ENCODE results near the gene CSMD2.

CSMD2 gene

GRCh38 chr1:33965086-33965485 lies 199.9 kb downstream of the CSMD2 start:
- Histone ChIP-seq H3K27ac (no peak overlapping the region), H3K4me3 (no peak overlapping the region)
- DNase-seq (ENCODE audit: low spot score), result no peak
- TF ChIP-seq CTCF (IDR thresholded peaks at IDR 0.05), result no peak

- no peak overlapping the region for H3K4me3 ChIP-seq
- TF ChIP-seq CTCF (IDR thresholded peaks at IDR 0.05), result no peak
- H3K27ac ChIP-seq, result no peak overlapping the region
- DNase-seq (ENCODE audit: low spot score), result no peak
Observed at GRCh38 chr1:33962061-33962460, 203.0 kb downstream of the CSMD2 start.

GRCh38 chr1:33960188-33960895 lies 204.7 kb downstream of the CSMD2 start:
- TF ChIP-seq CTCF (IDR thresholded peaks at IDR 0.05), result no peak
- no peak overlapping the region for H3K4me3 ChIP-seq
- DNase-seq (ENCODE audit: low spot score), result no peak
- no peak overlapping the region for H3K27ac ChIP-seq

GRCh38 chr1:33957854-33958253 lies 207.2 kb downstream of the CSMD2 start:
- TF ChIP-seq CTCF (IDR thresholded peaks at IDR 0.05), result no peak
- DNase-seq (ENCODE audit: low spot score), result no peak
- Histone ChIP-seq H3K27ac (no peak overlapping the region), H3K4me3 (no peak overlapping the region)

GRCh38 chr1:33955096-33955495 lies 209.9 kb downstream of the CSMD2 start:
- H3K4me3 ChIP-seq, result no peak overlapping the region
- no peak for DNase-seq (ENCODE audit: low spot score)
- TF ChIP-seq CTCF (IDR thresholded peaks at IDR 0.05), result no peak
- H3K27ac ChIP-seq, result no peak overlapping the region

- no peak for TF ChIP-seq CTCF (IDR thresholded peaks at IDR 0.05)
Observed at GRCh38 chr1:33949570-33949969, 215.5 kb downstream of the CSMD2 start.

GRCh38 chr1:33948291-33948690 lies 216.7 kb downstream of the CSMD2 start:
- no peak for TF ChIP-seq CTCF (IDR thresholded peaks at IDR 0.05)
- H3K4me3 ChIP-seq, result no peak overlapping the region
- DNase-seq (ENCODE audit: low spot score), result no peak

More at GRCh38 chr1:33949570-33949969, 215.5 kb downstream of the CSMD2 start:
- Histone ChIP-seq H3K4me3 (no peak overlapping the region), H3K27ac (no peak overlapping the region)
- no peak for DNase-seq (ENCODE audit: low spot score)

More at GRCh38 chr1:33948291-33948690, 216.7 kb downstream of the CSMD2 start:
- no peak overlapping the region for H3K27ac ChIP-seq

Data from coronary artery (tissue), 2 donors.